Activated naive CD8-positive, alpha-beta T cell (primary cell): ENCODE results near the gene TNFSF10.
"Not testable (repeated sequence)": the region's sequence is repeated elsewhere in the genome, so short reads cannot be mapped to it uniquely, and the experiment has no call there.

Source experiments
- H3K27ac Mint-ChIP-seq: one replicate; pipeline ENCODE4 v1.8.0; 2021; ENCODE audit warnings: mixed read lengths
- H3K27me3 Mint-ChIP-seq: one replicate; pipeline ENCODE4 v1.8.0; 2021; ENCODE audit warnings: mixed read lengths
- H3K36me3 Mint-ChIP-seq: one replicate; pipeline ENCODE4 v1.8.0; 2021; ENCODE audit warnings: mixed read lengths
- H3K4me1 Mint-ChIP-seq: one replicate; pipeline ENCODE4 v1.8.0; 2021; ENCODE audit warnings: low read depth, mixed read lengths
- H3K4me3 Mint-ChIP-seq: one replicate; pipeline ENCODE4 v1.8.0; 2021; ENCODE audit warnings: mild to moderate bottlenecking, mixed read lengths
- H3K9me3 Mint-ChIP-seq: one replicate; pipeline ENCODE4 v1.8.0; 2021; ENCODE audit warnings: low read depth, mixed read lengths

The TNFSF10 gene

DNA sequence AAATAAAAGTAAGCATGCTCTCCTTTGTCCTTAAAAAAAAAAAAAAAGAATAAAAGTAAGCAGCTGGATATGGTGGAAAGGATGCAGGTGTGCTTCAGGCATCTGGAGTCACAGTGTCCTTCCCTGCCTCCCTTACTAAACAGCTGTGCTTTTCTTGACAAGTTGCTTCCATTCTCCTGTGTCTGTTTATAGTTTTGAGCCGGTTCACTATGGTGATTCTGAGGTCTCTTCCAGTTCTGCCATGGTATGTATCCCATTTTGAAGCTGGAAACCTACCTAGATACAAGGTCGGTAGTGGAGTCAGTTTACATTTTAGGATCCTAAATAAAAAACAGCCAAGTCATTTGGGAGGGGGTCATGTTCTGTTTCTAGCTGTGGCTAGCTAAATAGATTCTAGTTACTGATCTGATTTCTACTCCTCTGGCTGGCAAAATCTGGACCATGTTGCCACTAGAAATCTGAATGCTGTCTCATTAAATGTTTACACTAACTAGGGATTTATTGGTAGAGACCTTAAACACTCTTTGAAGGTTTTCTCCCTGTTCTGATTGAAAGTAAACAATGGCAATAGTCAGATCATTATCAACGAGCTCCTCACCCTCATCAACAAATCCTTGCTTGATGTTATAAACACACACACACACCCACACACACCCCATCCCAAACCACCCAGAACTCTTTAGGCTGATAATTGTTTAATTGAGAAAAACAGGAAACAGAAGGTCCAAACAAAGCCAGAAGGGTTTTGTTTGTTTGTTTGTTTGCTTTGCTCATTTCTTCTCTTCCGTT, 7.9 kb downstream of the TNFSF10 start:
- Mint-ChIP-seq H3K4me1 (peaks cover 90% of the 10 kb centered on the region), H3K27me3 (no peaks in the 10 kb centered on the region), H3K27ac (peak overlapping the region; percentile 54), H3K9me3 (no peaks in the 10 kb centered on the region), H3K4me3 (peak overlapping the region; percentile 11), H3K36me3 (peaks cover 34% of the 10 kb centered on the region)

DNA sequence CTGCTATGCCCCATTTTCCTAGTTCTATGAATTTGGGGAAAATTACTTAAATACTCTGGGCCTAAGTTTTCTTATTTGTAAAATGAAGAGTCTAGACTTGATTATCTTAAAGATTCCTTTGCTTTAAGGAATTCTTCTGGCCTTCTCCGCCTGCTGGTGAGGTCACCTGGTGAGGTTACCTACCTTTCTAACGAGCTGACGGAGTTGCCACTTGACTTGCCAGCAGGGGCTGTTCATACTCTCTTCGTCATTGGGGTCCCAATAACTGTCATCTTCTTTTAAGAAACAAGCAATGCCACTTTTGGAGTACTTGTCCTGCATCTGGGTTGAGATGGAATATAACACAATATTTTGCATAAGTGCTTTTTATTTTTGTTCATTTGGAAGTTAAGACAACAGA, 8.6 kb downstream of the TNFSF10 start:
- Mint-ChIP-seq H3K4me1 (peaks cover 86% of the 10 kb centered on the region), H3K27me3 (no peaks in the 10 kb centered on the region), H3K27ac (no peak overlapping the region), H3K36me3 (peaks cover 34% of the 10 kb centered on the region), H3K4me3 (peak overlapping the region; percentile 27), H3K9me3 (no peaks in the 10 kb centered on the region)

DNA sequence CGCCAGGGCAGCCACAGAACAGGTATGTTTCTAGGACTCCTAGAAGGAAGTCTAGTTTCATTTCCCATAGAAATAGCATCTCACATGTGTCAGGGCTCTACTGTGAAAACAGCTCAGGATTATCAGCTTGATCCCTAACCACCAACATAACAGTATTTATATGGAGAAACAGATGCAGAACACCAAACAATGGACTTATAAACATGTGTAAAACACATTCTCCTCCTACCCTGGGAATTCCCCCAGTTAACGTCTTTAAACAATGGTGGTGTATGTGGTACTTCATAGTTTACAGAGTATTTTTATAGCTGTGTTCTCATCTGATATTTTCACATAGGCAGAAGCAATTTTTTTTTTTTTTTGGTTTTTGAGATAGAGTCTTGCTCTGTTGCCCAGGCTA, 9.7 kb downstream of the TNFSF10 start:
- no peaks in the 10 kb centered on the region for H3K27me3 Mint-ChIP-seq
- H3K27ac Mint-ChIP-seq: peak overlapping the region; percentile 75
- peak overlapping the region; percentile 51 for H3K4me3 Mint-ChIP-seq
- peaks cover 75% of the 10 kb centered on the region for H3K4me1 Mint-ChIP-seq
- H3K36me3 Mint-ChIP-seq: peaks cover 36% of the 10 kb centered on the region
- H3K9me3 Mint-ChIP-seq: no peaks in the 10 kb centered on the region

DNA sequence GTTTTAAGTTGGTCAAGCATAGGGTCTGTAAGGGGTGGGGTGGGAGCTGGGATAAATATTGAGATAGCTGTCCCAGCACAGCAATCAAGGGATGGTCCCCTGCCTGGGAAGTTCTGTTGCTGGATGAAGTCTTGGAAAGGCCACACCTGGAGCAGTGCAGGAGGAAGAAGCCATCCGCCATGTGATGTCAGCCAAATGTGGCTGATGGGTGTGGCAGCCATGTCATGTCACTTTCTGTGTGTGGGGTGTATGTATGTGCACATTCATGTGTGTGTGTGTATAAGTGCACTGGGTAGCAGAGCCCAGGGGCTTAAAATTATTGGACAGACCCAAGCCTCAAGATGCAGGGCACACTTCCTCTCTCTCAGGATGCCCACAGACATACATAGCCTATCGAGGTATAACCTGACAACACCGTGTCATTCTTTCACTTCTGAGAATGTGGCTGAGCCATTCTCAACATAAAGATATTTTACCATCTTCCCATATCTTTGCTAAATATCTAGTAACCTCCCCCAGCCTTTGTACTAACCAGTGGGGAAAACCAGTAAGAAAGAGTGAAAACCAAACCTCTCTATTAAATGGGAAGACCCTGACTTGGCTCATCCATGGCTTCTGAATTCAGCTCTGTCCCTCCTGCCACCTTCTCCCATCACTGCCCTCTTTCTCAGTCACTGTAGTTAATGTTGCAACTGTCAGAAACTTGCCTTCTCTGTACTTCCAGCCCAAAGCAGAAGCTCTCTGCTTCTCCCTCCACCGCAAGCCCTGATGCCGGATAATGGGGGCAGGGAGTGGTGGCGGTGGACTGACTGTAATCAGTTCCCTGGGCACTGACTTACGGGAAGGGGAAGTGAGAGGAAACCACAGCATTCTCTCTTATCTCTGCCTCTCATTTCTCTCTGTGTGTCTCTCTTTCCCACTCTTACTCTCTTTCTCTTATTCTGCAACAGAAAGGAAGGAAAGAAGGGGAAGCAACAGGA, 11.2 kb downstream of the TNFSF10 start:
- Mint-ChIP-seq H3K27me3 (no peaks in the 10 kb centered on the region), H3K36me3 (peaks cover 40% of the 10 kb centered on the region), H3K4me3 (peak overlapping the region; percentile 70), H3K27ac (peak overlapping the region; percentile 80), H3K9me3 (no peaks in the 10 kb centered on the region), H3K4me1 (peaks cover 61% of the 10 kb centered on the region)

DNA sequence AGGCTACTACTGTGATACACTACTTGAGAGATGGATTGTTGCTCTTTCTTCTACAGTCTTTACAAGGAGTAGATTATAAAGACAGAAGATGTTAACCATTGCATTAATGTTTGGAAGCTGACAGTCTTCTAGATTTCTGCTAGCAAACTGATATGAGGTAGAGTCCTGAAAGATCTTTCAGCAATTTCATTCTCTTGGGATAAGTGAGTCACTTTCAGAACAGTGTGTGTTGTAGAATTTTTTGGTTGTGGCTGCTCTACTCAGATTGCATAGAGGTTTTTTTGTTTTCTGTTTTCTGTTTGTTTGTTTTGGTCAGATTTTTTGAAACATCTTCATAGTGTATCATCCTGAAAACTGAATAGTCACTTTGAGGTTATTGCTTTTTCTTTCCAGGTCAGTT, 17.1 kb downstream of the TNFSF10 start:
- Mint-ChIP-seq H3K4me3 (no peak overlapping the region), H3K4me1 (peaks cover 11% of the 10 kb centered on the region), H3K36me3 (peaks cover 25% of the 10 kb centered on the region)

DNA sequence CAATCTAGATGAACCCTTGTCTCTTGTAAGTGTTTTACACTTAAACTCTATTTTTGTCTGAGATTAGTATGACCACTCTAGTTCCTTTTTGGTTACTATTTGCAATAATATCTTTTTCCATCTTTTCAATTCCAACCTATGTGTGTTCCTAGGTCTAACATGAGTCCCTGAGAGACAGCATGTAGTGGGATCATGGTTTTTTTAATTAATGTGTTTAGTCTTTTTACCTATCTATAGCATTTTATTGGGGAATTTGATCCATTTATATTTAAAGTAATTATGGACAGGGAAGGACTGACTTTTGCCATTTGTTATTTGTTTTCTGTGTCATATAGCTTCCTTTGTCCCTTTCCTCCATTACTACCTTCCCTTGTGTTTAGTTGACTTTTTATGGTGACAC, 21.7 kb downstream of the TNFSF10 start:
- H3K36me3 Mint-ChIP-seq: peaks cover 10% of the 10 kb centered on the region
- H3K4me3 Mint-ChIP-seq: no peak overlapping the region
- H3K27ac Mint-ChIP-seq: no peak overlapping the region
- no peaks in the 10 kb centered on the region for H3K27me3 Mint-ChIP-seq
- H3K9me3 Mint-ChIP-seq: no peaks in the 10 kb centered on the region
- H3K4me1 Mint-ChIP-seq: peaks cover 4% of the 10 kb centered on the region

More for the DNA sequence above, 17.1 kb downstream of the TNFSF10 start:
- H3K9me3 Mint-ChIP-seq: no peaks in the 10 kb centered on the region
- no peaks in the 10 kb centered on the region for H3K27me3 Mint-ChIP-seq
- H3K27ac Mint-ChIP-seq: no peak overlapping the region

DNA sequence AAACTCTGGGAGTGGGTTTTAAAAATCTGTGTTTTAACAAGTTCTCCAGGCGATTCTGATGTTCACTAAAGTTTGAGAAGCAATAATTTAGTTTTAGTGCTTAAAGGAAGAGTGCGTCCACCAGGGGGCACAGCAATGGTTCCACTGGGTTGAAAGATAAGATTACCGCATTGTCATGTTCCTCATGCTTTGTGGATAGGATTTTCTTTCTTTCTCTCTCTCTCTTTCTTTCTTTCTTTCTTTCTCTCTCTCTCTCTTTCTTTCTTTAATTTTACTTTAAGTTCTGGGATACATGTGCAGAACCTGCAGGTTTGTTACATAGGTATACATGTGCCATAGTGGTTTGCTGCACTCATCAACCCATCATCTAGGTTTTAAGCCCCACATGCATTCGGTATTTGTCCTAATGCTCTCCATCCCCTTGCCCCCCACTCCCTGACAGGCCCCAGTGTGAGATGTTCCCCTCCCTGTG, 33.0 kb downstream of the TNFSF10 start:
- not testable (repeated sequence) for H3K4me1 Mint-ChIP-seq, H3K4me3 Mint-ChIP-seq, H3K27me3 Mint-ChIP-seq, H3K9me3 Mint-ChIP-seq, H3K36me3 Mint-ChIP-seq
- H3K27ac Mint-ChIP-seq: peak overlapping the region; percentile 78

DNA sequence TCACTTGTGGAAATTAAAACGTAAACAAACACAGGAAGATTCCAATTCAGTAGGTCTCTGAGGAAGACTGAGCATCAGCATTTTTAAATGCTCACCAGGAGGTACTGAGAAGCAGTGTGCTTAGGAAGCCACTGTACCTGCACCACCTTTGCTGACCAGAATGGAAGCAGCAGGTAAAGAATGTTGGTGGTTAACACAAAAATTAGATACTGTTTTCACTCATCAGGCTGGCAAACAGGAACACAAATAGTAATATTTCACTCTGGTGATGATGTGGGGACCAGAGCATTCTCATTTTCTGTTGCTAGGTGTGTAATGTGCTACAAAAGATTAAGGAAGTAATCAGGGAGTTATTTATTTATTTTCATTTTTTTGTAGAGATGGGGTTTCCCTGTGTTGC, 45.1 kb downstream of the TNFSF10 start:
- Mint-ChIP-seq H3K4me3 (no peak overlapping the region), H3K4me1 (peaks cover 5% of the 10 kb centered on the region), H3K9me3 (no peaks in the 10 kb centered on the region), H3K36me3 (no peaks in the 10 kb centered on the region), H3K27me3 (no peaks in the 10 kb centered on the region), H3K27ac (no peak overlapping the region)

DNA sequence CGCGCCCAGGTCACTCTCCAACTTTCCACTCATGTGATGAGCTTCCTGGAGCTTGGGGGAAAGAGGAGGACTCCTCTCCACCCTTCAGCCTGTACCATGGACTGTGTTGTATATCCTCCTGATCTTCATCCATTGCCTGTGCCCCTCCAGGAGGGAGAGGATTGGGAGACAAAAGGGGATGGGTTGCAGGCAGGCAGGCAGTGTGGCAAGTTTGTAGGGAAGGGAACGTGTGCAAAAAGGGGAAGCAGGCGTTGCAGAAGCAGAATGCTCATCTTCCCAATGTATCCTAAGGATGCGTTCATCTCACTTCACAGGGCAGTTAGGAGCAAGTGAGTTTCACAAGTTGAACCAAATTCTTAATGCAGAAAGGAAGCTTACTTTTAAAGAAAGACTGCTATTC, 46.9 kb downstream of the TNFSF10 start:
- Mint-ChIP-seq H3K4me3 (peak overlapping the region; percentile 85), H3K9me3 (no peaks in the 10 kb centered on the region), H3K27ac (no peak overlapping the region), H3K27me3 (no peaks in the 10 kb centered on the region), H3K4me1 (peaks cover 5% of the 10 kb centered on the region), H3K36me3 (no peaks in the 10 kb centered on the region)

DNA sequence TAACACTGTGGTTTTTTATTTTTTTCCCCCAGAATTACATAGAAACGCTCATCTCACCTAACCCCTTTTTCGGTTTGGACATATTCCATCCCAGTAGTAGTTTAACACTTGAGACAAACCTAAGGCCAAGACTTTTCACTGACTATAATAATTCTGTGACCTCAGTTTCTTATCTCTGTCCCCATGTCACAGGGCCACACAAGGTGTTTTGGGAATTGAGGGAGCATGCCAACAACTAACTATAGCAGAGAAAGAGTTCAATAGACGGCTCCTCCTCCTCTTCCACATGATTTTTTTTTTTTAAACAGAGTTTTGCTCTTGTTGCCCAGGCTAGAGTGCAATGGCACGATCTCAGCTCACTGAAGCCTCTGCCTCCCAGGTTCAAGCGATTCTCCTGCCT, 47.5 kb downstream of the TNFSF10 start:
- Mint-ChIP-seq H3K36me3 (no peaks in the 10 kb centered on the region), H3K27me3 (peaks cover 2% of the 10 kb centered on the region), H3K4me3 (no peak overlapping the region), H3K27ac (no peak overlapping the region), H3K4me1 (peaks cover 5% of the 10 kb centered on the region), H3K9me3 (no peaks in the 10 kb centered on the region)

DNA sequence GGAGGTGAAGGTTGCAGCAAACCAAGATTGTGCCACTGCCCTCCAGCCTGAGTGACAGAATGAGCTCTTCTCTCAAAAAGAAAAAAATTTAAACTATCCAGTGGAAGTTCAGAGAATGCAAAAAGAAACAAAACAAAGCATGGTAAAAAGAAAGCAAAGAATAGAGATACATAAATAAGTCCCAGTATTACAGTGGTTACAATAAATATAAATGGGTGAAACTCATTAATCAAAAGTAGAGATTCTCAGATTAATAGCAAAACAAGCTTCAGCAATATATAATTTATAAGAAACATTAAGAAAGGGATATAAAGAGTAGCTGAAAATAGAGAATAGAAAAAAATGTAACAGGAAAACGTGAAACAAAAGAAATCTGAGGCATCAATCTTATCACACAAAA, 51.3 kb downstream of the TNFSF10 start:
- H3K4me1 Mint-ChIP-seq: no peaks in the 10 kb centered on the region
- peaks cover 10% of the 10 kb centered on the region for H3K27me3 Mint-ChIP-seq
- no peaks in the 10 kb centered on the region for H3K9me3 Mint-ChIP-seq
- H3K27ac Mint-ChIP-seq: no peak overlapping the region
- H3K4me3 Mint-ChIP-seq: no peak overlapping the region
- no peaks in the 10 kb centered on the region for H3K36me3 Mint-ChIP-seq

DNA sequence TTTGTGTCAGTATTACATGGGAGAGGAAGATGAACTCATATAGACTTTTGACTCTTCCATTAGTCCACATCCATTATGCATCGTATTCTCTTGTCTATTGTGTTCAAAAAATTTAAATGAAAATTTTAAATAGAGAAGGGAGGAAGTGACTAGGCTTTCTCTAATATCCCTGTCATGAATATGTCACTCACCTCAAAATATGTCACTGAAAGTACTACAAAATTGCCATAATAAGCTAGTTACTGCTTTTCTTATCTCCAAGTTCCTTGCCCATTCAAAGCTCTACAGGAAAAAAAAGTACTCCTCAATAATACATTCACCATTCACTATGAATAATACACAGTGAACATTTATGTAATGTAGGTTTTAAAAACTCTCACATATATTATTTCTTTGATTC, 52.6 kb downstream of the TNFSF10 start:
- Mint-ChIP-seq H3K4me3 (no peak overlapping the region), H3K36me3 (no peaks in the 10 kb centered on the region), H3K27ac (no peak overlapping the region)

DNA sequence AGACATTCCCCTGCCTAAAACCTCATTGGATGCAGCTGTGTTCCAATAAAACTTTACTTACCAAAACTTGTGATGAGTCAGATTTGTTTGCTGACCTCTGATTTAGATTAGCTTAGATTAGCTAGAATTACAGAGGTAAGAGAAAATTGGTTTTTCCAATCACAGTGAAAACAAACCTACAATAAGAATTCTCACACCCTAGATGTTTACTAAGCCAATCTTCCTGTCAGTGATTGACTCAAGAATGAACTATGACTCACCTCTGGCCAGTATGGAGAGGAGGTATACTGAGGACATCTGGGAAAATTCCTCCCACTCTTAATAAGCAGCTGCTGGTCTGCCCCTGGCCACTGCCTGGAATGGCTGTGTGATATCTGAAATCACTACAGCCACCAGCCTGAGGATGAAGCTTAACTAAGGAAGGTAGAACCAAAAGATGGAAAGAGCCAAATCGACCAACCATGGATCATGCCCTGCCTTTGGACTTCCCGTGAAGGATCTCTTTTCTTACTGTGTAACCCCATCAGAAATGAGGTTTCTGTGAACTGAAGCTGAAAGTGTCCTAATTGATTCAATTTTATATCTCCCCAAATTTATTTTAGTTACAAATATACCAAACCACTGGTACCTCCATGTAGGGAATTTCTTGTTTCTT, 55.9 kb downstream of the TNFSF10 start:
- H3K4me3 Mint-ChIP-seq: no peak overlapping the region
- H3K36me3 Mint-ChIP-seq: no peaks in the 10 kb centered on the region
- no peaks in the 10 kb centered on the region for H3K4me1 Mint-ChIP-seq
- H3K27ac Mint-ChIP-seq: no peak overlapping the region
- H3K9me3 Mint-ChIP-seq: no peaks in the 10 kb centered on the region
- H3K27me3 Mint-ChIP-seq: peaks cover 11% of the 10 kb centered on the region

More for the DNA sequence above, 52.6 kb downstream of the TNFSF10 start:
- H3K4me1 Mint-ChIP-seq: no peaks in the 10 kb centered on the region
- H3K9me3 Mint-ChIP-seq: no peaks in the 10 kb centered on the region
- H3K27me3 Mint-ChIP-seq: peaks cover 11% of the 10 kb centered on the region

DNA sequence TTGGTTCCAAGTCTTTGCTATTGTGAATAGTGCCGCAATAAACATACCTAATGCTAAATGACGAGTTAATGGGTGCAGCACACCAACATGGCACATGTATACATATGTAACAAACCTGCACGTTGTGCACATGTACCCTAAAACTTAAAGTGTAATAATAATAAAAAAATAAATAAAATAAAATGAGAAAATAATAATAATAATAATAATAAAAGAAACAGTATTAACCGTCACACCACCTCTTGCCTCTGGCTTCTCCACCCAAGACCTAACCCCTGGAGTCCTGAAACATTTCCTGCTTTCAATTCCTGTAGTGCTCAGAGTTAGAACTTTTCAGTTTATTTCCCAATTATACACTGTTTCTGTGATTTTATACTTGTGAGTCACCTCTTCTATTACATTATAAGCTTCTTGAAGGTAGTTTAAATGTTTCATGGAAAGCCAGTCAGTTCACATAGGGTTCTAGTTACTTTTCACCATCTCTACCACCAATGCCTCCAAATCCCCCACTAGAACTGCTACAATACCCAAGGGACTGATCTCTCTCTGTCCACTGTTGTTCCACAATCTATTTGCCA, 56.6 kb downstream of the TNFSF10 start:
- Mint-ChIP-seq H3K9me3 (no peaks in the 10 kb centered on the region), H3K4me1 (no peaks in the 10 kb centered on the region), H3K27me3 (peaks cover 11% of the 10 kb centered on the region), H3K36me3 (no peaks in the 10 kb centered on the region), H3K4me3 (no peak overlapping the region), H3K27ac (no peak overlapping the region)
